NCI-H345 treated with DMSO at 0.1 percent for 48 hours (cell line): ENCODE results near the gene KDM4F.
"Not testable (repeated sequence)": the region's sequence is repeated elsewhere in the genome, so short reads cannot be mapped to it uniquely, and the experiment has no call there.

Experiments
- DNase-seq: peaks from one replicate; lab custom pipeline; 2025; ENCODE audit not compliant: unreplicated experiment; lab: John Stamatoyannopoulos, UW

The KDM4F gene

DNA sequence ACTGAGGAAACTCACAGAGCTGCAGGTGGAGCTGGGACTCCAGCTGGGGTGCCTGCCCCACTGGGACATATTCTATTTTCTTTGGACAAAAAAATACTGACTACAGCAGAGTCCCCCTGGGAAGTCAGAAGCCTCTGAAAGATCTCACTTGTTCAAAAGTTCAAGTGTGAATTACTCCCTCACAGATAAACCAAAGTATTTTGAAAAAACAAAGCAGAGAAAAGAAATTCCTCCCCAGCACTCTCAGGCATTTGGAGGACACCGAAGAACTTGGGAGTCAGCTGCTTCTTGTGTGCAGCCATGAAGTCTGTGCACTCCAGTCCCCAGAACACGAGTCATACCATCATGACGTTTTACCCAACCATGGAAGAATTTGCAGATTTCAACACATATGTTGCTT, at the start of gene KDM4F:
Gene KDM4F, plus strand, starts transcription at position 301 of the 400 bp plus-strand sequence.
- DNase-seq, result not testable (repeated sequence)

DNA sequence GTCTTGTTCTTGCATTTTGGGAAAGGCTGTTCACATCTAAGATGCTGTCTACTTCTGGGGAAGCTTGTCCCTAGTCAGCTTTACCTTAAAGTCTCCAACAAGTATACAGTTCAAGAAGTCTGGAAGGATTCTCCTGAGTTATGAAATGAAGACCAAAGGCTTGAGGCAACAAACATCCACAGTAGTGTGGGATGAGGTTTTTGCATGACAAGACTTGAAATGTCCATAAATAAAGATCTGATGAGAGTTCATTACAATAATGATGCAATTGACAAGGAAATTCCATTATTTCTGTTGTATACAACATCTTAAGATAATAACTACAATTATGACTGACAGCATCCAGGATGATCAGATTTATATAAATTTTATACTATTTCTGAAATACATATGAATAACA, 45.5 kb upstream of the KDM4F start:
- DNase-seq, result no peak

- DNase-seq, result no peak
Measured at GRCh38 chr11:95005642-95006041, 43.6 kb upstream of the KDM4F start.

GRCh38 chr11:95011376-95011775, 37.8 kb upstream of the KDM4F start:
- DNase-seq, result no peak

GRCh38 chr11:95014184-95014821, 34.9 kb upstream of the KDM4F start:
- DNase-seq, result no peak

DNA sequence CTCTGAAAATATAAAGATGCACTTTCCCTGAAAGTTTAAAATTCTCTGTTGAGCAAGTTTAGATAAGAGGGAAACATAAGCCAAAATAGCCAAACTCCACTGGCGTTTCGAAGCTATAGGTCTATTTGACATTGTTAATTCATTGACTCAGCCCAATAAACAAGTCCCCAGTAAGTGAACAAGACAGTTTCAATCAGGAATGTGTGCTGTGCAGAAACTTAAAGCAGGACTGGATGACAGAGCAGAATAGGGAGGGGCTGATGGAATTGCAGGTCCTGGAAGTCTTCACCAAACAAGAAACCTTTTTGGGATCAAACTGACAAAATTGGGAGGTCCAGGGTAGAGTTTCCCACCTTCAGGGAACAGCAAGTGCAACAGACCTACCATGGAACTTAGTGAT, 33.1 kb upstream of the KDM4F start:
- no peak for DNase-seq

- DNase-seq, result not testable (repeated sequence)
Measured at GRCh38 chr11:95021468-95021867, 27.8 kb upstream of the KDM4F start.

DNA sequence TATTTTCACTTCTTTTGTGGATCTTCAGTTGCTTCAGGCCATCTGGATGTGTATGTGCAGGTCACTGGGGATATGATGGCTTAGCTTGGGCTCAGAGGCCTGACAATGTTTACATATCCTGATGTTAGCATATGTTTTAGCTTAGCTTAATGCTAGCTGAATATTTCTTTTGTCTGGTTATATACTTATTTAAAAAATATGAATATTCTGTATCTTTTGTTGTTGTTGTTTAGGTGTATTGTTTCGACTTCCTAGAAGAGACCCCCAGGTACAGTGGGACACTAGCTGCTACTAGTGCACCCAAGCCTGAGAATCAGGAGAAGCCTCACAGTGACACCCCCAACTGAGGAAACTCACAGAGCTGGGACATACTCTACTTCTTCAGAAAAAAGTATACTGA, 24.3 kb upstream of the KDM4F start, which contains the start of gene KDM4E:
Gene KDM4E, plus strand, starts transcription at position 301 of the 400 bp plus-strand sequence. CDS start 300 bp downstream, outside the sequence.
- no peak for DNase-seq

DNA sequence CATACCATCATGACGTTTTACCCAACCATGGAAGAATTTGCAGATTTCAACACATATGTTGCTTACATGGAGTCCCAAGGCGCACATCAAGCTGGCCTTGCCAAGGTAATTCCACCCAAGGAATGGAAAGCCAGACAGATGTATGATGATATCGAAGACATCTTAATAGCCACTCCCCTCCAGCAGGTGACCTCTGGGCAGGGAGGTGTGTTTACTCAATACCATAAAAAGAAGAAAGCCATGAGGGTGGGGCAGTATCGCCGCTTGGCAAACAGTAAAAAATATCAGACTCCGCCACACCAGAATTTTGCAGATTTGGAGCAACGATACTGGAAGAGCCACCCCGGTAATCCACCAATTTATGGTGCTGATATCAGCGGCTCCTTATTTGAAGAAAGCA, 23.6 kb upstream of the KDM4F start:
- not testable (repeated sequence) for DNase-seq

DNA sequence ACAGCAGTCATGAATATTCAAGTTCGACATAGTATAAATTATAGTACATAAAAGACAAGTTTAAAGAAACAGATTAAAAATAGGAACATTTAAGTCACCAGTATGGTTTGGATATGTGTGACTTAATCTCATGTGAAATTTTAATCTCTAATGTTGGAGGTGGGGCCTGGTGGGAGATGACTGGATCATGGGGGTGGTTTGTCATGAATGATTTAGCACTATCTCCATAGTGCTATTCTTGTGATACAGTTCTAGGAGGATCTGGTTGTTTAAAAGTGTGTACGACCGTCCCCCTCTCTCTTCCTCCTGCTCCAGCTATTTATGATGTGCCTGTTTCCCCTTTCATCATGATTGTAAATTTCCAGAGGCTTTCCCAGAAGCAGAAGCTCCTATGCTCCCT, 20.9 kb upstream of the KDM4F start:
- no peak for DNase-seq

DNA sequence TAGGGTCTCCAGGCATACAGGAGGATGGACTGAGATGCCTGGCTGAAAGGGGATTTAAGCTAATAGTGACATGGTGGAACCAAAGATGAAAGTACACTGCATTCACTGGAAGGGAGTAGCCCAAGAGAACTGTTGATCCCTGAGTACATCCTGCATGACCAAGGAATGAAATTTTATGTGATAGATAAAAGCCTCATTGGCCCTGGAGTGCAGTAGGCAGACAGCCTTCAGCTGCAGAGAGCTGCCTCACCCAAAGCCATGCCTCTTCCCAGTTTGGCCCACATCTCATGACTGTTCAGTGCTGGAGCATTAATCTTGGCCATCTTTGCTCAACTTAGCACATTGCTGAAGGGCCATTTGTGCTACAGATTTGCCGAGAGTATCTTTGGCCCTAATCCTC, 16.2 kb upstream of the KDM4F start:
- DNase-seq, result no peak

DNA sequence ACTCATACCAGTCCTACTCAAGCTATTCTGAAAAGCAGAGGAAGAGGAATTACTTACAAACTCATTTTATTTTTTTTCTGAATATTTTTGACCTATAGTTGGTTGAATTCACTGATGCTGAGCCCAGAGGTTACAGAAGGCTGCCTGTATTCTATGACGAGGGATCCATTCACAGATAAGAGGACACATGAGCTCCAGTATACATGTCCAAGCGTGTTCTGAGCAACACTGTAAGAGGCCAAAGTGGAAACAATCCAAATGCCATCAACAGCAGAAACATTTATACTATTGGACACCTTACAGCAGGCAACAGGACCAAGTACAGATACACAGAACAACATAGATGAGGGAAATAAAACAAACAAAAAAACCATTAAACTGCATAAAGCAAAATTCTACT, 13.9 kb upstream of the KDM4F start:
- DNase-seq, result no peak

GRCh38 chr11:95037356-95038035, 11.7 kb upstream of the KDM4F start:
- DNase-seq, result not testable (repeated sequence)

- DNase-seq, result no peak
Measured at GRCh38 chr11:95042239-95042638, 7.0 kb upstream of the KDM4F start.

- no peak for DNase-seq
Measured at GRCh38 chr11:95042906-95043305, 6.3 kb upstream of the KDM4F start.

GRCh38 chr11:95044010-95044409, 5.2 kb upstream of the KDM4F start:
- no peak for DNase-seq

GRCh38 chr11:95045812-95046211, 3.4 kb upstream of the KDM4F start:
- DNase-seq, result no peak

- DNase-seq, result no peak
Measured at GRCh38 chr11:95050595-95051202, 1.5 kb downstream of the KDM4F start.

GRCh38 chr11:95054356-95054755, 5.1 kb downstream of the KDM4F start:
- DNase-seq, result no peak

DNA sequence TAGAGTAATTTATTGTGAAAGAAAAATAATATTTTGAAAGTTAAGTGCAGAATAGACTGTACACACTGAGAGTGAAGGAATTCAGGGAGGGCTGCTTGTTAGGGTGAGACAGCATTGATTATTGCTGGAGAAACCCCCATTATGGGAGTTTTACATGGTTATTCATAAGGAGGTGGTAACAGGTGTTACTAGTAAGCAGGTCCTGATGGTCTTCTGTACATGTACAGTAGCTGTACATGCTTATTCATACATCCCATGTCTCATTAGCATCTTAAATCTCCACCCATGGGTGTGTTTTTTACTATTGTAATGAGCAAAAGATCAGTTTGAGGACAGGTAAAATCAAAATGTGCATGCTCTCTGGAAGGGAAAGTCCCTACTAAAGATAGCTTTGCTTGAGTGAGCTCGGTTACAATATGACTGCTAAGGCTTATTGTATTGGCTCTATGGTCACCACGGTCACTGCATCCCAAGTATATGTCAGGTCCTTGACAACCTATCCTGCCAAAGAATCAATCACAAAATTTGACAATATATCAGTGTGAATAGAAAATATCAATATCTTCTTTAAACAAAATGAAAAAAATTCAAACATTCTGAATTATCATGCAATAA, 6.2 kb downstream of the KDM4F start:
- DNase-seq, result no peak

DNA sequence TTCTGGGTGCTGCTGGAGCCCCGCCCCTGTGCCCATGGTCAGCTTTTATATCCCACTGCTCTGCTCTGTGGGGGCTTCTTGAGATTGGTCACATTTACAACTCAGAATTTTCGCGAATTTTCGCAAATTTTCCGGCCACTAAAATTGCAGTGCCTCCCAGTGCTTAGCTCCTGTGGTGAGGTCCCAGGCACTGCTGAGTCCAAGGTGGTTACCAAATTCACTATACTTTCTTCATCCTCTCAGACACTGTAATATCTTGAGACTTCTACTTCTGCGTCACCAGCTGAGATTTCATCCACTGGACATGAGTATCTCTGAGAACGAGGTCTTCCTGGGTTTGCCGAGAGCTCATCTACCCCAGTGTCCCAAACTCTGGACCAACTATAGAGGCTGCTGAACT, 8.7 kb downstream of the KDM4F start:
- no peak for DNase-seq

GRCh38 chr11:95058621-95059020, 9.4 kb downstream of the KDM4F start:
- no peak for DNase-seq
